Measurements from ENCODE around the gene WRAP53.

WRAP53 gene

GRCh38 chr17:7716901-7717755 lies 28.9 kb downstream of the WRAP53 start, which contains the start of gene DNAH2:
Gene DNAH2 (plus strand): TSS chr17:7717744. CDS start chr17:7719735, 1,991 bp downstream.
- H3K27me3 ChIP-seq (ENCODE audit: control insufficient read depth in 1 of 2, insufficient read depth in 2 of 2, low read length in 2 of 2) = peaks cover 29 to 31% of the 10 kb centered on the region in 2 donors
- H3K9ac ChIP-seq (ENCODE audit: low read depth in 1 of 2, low read length in 2 of 2) = peak within 1 kb of the TSS in 1 of 2 donors; percentile 23
- peaks cover 19 to 23% of the 10 kb centered on the region in 2 donors for H3K4me1 ChIP-seq (ENCODE audit: control insufficient read depth in 1 of 2, insufficient read depth in 2 of 2, low read length in 2 of 2)
- H3K4me3 ChIP-seq (ENCODE audit: low read depth in 1 of 2, low read length in 2 of 2) = peak within 1 kb of the TSS; percentile 65 to 68
- no peaks in the 10 kb centered on the region for H3K9me3 ChIP-seq (ENCODE audit: control insufficient read depth in 1 of 2, low read length in 2 of 2)
- H3K36me3 ChIP-seq (ENCODE audit: control insufficient read depth in 1 of 2, insufficient read depth in 2 of 2, low read length in 2 of 2) = no peaks in the 10 kb centered on the region
- no peak within 1 kb of the TSS for H3K27ac ChIP-seq (ENCODE audit: low read depth, low read length)

GRCh38 chr17:7717756-7718350 lies 29.6 kb downstream of the WRAP53 start:
- Histone ChIP-seq H3K4me1 (ENCODE audit: control insufficient read depth in 1 of 2, insufficient read depth in 2 of 2, low read length in 2 of 2) (peaks cover 19 to 23% of the 10 kb centered on the region in 2 donors), H3K9me3 (ENCODE audit: control insufficient read depth in 1 of 2, low read length in 2 of 2) (no peaks in the 10 kb centered on the region), H3K27me3 (ENCODE audit: control insufficient read depth in 1 of 2, insufficient read depth in 2 of 2, low read length in 2 of 2) (peaks cover 22 to 24% of the 10 kb centered on the region in 2 donors), H3K36me3 (ENCODE audit: control insufficient read depth in 1 of 2, insufficient read depth in 2 of 2, low read length in 2 of 2) (no peaks in the 10 kb centered on the region), H3K4me3 (ENCODE audit: low read depth in 1 of 2, low read length in 2 of 2) (peak overlapping the region; percentile 65 to 68), H3K9ac (ENCODE audit: low read depth in 1 of 2, low read length in 2 of 2) (no peak overlapping the region), H3K27ac (ENCODE audit: low read depth, low read length) (no peak overlapping the region)

GRCh38 chr17:7719661-7720060 lies 31.4 kb downstream of the WRAP53 start:
- Histone ChIP-seq H3K9me3 (ENCODE audit: control insufficient read depth in 1 of 2, low read length in 2 of 2) (no peaks in the 10 kb centered on the region), H3K4me3 (ENCODE audit: low read depth in 1 of 2, low read length in 2 of 2) (no peak overlapping the region), H3K36me3 (ENCODE audit: control insufficient read depth in 1 of 2, insufficient read depth in 2 of 2, low read length in 2 of 2) (no peaks in the 10 kb centered on the region), H3K4me1 (ENCODE audit: control insufficient read depth in 1 of 2, insufficient read depth in 2 of 2, low read length in 2 of 2) (peaks cover 19 to 23% of the 10 kb centered on the region in 2 donors), H3K27ac (ENCODE audit: low read depth, low read length) (no peak overlapping the region), H3K9ac (ENCODE audit: low read depth in 1 of 2, low read length in 2 of 2) (no peak overlapping the region), H3K27me3 (ENCODE audit: control insufficient read depth in 1 of 2, insufficient read depth in 2 of 2, low read length in 2 of 2) (peaks cover 12 to 24% of the 10 kb centered on the region in 2 donors)

- Histone ChIP-seq H3K27ac (ENCODE audit: low read depth, low read length) (no peak overlapping the region), H3K27me3 (ENCODE audit: control insufficient read depth in 1 of 2, insufficient read depth in 2 of 2, low read length in 2 of 2) (peaks cover 10 to 21% of the 10 kb centered on the region in 2 donors), H3K9ac (ENCODE audit: low read depth in 1 of 2, low read length in 2 of 2) (no peak overlapping the region)
Observed at GRCh38 chr17:7720125-7720524, 31.8 kb downstream of the WRAP53 start.

GRCh38 chr17:7721612-7722011 lies 33.3 kb downstream of the WRAP53 start:
- Histone ChIP-seq H3K9ac (ENCODE audit: low read depth in 1 of 2, low read length in 2 of 2) (no peak overlapping the region), H3K9me3 (ENCODE audit: control insufficient read depth in 1 of 2, low read length in 2 of 2) (no peaks in the 10 kb centered on the region), H3K4me3 (ENCODE audit: low read depth in 1 of 2, low read length in 2 of 2) (no peak overlapping the region), H3K36me3 (ENCODE audit: control insufficient read depth in 1 of 2, insufficient read depth in 2 of 2, low read length in 2 of 2) (no peaks in the 10 kb centered on the region), H3K27me3 (ENCODE audit: control insufficient read depth in 1 of 2, insufficient read depth in 2 of 2, low read length in 2 of 2) (peaks cover 0 to 7% of the 10 kb centered on the region in 2 donors), H3K27ac (ENCODE audit: low read depth, low read length) (no peak overlapping the region), H3K4me1 (ENCODE audit: control insufficient read depth in 1 of 2, insufficient read depth in 2 of 2, low read length in 2 of 2) (peaks cover 15 to 18% of the 10 kb centered on the region in 2 donors)

More at GRCh38 chr17:7720125-7720524, 31.8 kb downstream of the WRAP53 start:
- Histone ChIP-seq H3K4me1 (ENCODE audit: control insufficient read depth in 1 of 2, insufficient read depth in 2 of 2, low read length in 2 of 2) (peaks cover 19 to 23% of the 10 kb centered on the region in 2 donors), H3K36me3 (ENCODE audit: control insufficient read depth in 1 of 2, insufficient read depth in 2 of 2, low read length in 2 of 2) (no peaks in the 10 kb centered on the region), H3K4me3 (ENCODE audit: low read depth in 1 of 2, low read length in 2 of 2) (no peak overlapping the region), H3K9me3 (ENCODE audit: control insufficient read depth in 1 of 2, low read length in 2 of 2) (no peaks in the 10 kb centered on the region)

- no peak overlapping the region for H3K4me3 ChIP-seq (ENCODE audit: low read depth in 1 of 2, low read length in 2 of 2)
- H3K4me1 ChIP-seq (ENCODE audit: control insufficient read depth in 1 of 2, insufficient read depth in 2 of 2, low read length in 2 of 2) = no peaks in the 10 kb centered on the region
- no peak overlapping the region for H3K27ac ChIP-seq (ENCODE audit: low read depth, low read length)
- H3K36me3 ChIP-seq (ENCODE audit: control insufficient read depth in 1 of 2, insufficient read depth in 2 of 2, low read length in 2 of 2) = no peaks in the 10 kb centered on the region
- H3K27me3 ChIP-seq (ENCODE audit: control insufficient read depth in 1 of 2, insufficient read depth in 2 of 2, low read length in 2 of 2) = peaks cover 0 to 6% of the 10 kb centered on the region in 2 donors
- no peak overlapping the region for H3K9ac ChIP-seq (ENCODE audit: low read depth in 1 of 2, low read length in 2 of 2)
- no peaks in the 10 kb centered on the region for H3K9me3 ChIP-seq (ENCODE audit: control insufficient read depth in 1 of 2, low read length in 2 of 2)
Observed at GRCh38 chr17:7727886-7728285, 39.6 kb downstream of the WRAP53 start.

- H3K9ac ChIP-seq (ENCODE audit: low read depth in 1 of 2, low read length in 2 of 2) = no peak overlapping the region
- H3K36me3 ChIP-seq (ENCODE audit: control insufficient read depth in 1 of 2, insufficient read depth in 2 of 2, low read length in 2 of 2) = no peaks in the 10 kb centered on the region
- no peaks in the 10 kb centered on the region for H3K4me1 ChIP-seq (ENCODE audit: control insufficient read depth in 1 of 2, insufficient read depth in 2 of 2, low read length in 2 of 2)
- H3K9me3 ChIP-seq (ENCODE audit: control insufficient read depth in 1 of 2, low read length in 2 of 2) = no peaks in the 10 kb centered on the region
- no peak overlapping the region for H3K4me3 ChIP-seq (ENCODE audit: low read depth in 1 of 2, low read length in 2 of 2)
- H3K27ac ChIP-seq (ENCODE audit: low read depth, low read length) = no peak overlapping the region
- no peaks in the 10 kb centered on the region for H3K27me3 ChIP-seq (ENCODE audit: control insufficient read depth in 1 of 2, insufficient read depth in 2 of 2, low read length in 2 of 2)
Observed at GRCh38 chr17:7729816-7730215, 41.5 kb downstream of the WRAP53 start.

GRCh38 chr17:7732981-7733539 lies 44.8 kb downstream of the WRAP53 start:
- Histone ChIP-seq H3K27me3 (ENCODE audit: control insufficient read depth in 1 of 2, insufficient read depth in 2 of 2, low read length in 2 of 2) (no peaks in the 10 kb centered on the region), H3K27ac (ENCODE audit: low read depth, low read length) (no peak overlapping the region), H3K4me3 (ENCODE audit: low read depth in 1 of 2, low read length in 2 of 2) (no peak overlapping the region), H3K9ac (ENCODE audit: low read depth in 1 of 2, low read length in 2 of 2) (no peak overlapping the region), H3K9me3 (ENCODE audit: control insufficient read depth in 1 of 2, low read length in 2 of 2) (no peaks in the 10 kb centered on the region), H3K36me3 (ENCODE audit: control insufficient read depth in 1 of 2, insufficient read depth in 2 of 2, low read length in 2 of 2) (no peaks in the 10 kb centered on the region), H3K4me1 (ENCODE audit: control insufficient read depth in 1 of 2, insufficient read depth in 2 of 2, low read length in 2 of 2) (no peaks in the 10 kb centered on the region)

- peaks cover 4% of the 10 kb centered on the region in 2 donors for H3K27me3 ChIP-seq (ENCODE audit: control insufficient read depth in 1 of 2, insufficient read depth in 2 of 2, low read length in 2 of 2)
Observed at GRCh38 chr17:7737601-7738000, 49.3 kb downstream of the WRAP53 start.

GRCh38 chr17:7739746-7740145 lies 51.5 kb downstream of the WRAP53 start:
- Histone ChIP-seq H3K4me1 (ENCODE audit: control insufficient read depth in 1 of 2, insufficient read depth in 2 of 2, low read length in 2 of 2) (no peaks in the 10 kb centered on the region), H3K9me3 (ENCODE audit: control insufficient read depth in 1 of 2, low read length in 2 of 2) (no peaks in the 10 kb centered on the region), H3K36me3 (ENCODE audit: control insufficient read depth in 1 of 2, insufficient read depth in 2 of 2, low read length in 2 of 2) (no peaks in the 10 kb centered on the region), H3K27ac (ENCODE audit: low read depth, low read length) (no peak overlapping the region), H3K4me3 (ENCODE audit: low read depth in 1 of 2, low read length in 2 of 2) (no peak overlapping the region), H3K9ac (ENCODE audit: low read depth in 1 of 2, low read length in 2 of 2) (no peak overlapping the region), H3K27me3 (ENCODE audit: control insufficient read depth in 1 of 2, insufficient read depth in 2 of 2, low read length in 2 of 2) (peaks cover 4 to 7% of the 10 kb centered on the region in 2 donors)

More at GRCh38 chr17:7737601-7738000, 49.3 kb downstream of the WRAP53 start:
- Histone ChIP-seq H3K27ac (ENCODE audit: low read depth, low read length) (no peak overlapping the region), H3K9ac (ENCODE audit: low read depth in 1 of 2, low read length in 2 of 2) (no peak overlapping the region), H3K9me3 (ENCODE audit: control insufficient read depth in 1 of 2, low read length in 2 of 2) (no peaks in the 10 kb centered on the region), H3K4me3 (ENCODE audit: low read depth in 1 of 2, low read length in 2 of 2) (no peak overlapping the region), H3K4me1 (ENCODE audit: control insufficient read depth in 1 of 2, insufficient read depth in 2 of 2, low read length in 2 of 2) (no peaks in the 10 kb centered on the region), H3K36me3 (ENCODE audit: control insufficient read depth in 1 of 2, insufficient read depth in 2 of 2, low read length in 2 of 2) (no peaks in the 10 kb centered on the region)
